Keratinocyte (primary cell): Measurements from ENCODE around the gene RBBP6. TPM values are rescaled to one million over a fixed set of nuclear protein-coding genes. Genes with fewer than 3 reads are reported as not detected.
"Not testable (repeated sequence)": the region's sequence is repeated elsewhere in the genome, so short reads cannot be mapped to it uniquely, and the experiment has no call there.

Experiments
- DNase-seq: peaks from one replicate; pipeline ENCODE4 v3.0.0-alpha.2; 2011; ENCODE audit warnings: low read depth, missing footprints, low spot score
- FAIRE-seq: peaks from 2 replicates; lab custom pipeline; 2011; peaks lifted over from hg19 to GRCh38; lab: Jason Lieb, UNC
- H2AFZ ChIP-seq: 2 replicates; pipeline ENCODE4 v1.6.0; 2012; ENCODE audit warnings: low read length, control low read depth, inconsistent platforms; ENCODE audit not compliant: control insufficient read depth
- H3K27ac ChIP-seq: 2 replicates; pipeline ENCODE4 v1.5.1; 2011; ENCODE audit warnings: low read length; ENCODE audit not compliant: control insufficient read depth, insufficient read depth
- H3K27me3 ChIP-seq: 3 replicates; pipeline ENCODE4 v1.6.0; 2011; ENCODE audit warnings: low read length; ENCODE audit not compliant: control insufficient read depth, insufficient read depth; ENCODE audit errors: extremely low read depth
- H3K36me3 ChIP-seq, 2 experiments: 2 replicates in 1 of 2; 3 replicates in 1 of 2; pipeline ENCODE4 v1.5.1; 2011; ENCODE audit warnings: low read length in 2 of 2, mild to moderate bottlenecking in 1 of 2; ENCODE audit not compliant: control insufficient read depth in 2 of 2, insufficient read depth in 2 of 2; ENCODE audit errors: extremely low read depth in 1 of 2
- H3K4me1 ChIP-seq: 3 replicates; pipeline ENCODE4 v1.5.1; 2011; ENCODE audit warnings: low read length; ENCODE audit not compliant: control insufficient read depth, insufficient read depth; ENCODE audit errors: extremely low read depth
- H3K4me2 ChIP-seq: 3 replicates; pipeline ENCODE4 v1.6.0; 2011; ENCODE audit warnings: low read depth, low read length; ENCODE audit not compliant: control insufficient read depth, insufficient read depth; ENCODE audit errors: extremely low read depth
- H3K4me3 ChIP-seq, 3 experiments: fragments of 200-600 bp in 1 of 3; sonication (generic) in 1 of 3; 2 replicates in 2 of 3; 3 replicates in 1 of 3; pipeline ENCODE4 v1.5.1; 2011 to 2016; ENCODE audit warnings: low read length in 3 of 3, mild to moderate bottlenecking in 3 of 3, control low read depth in 2 of 3, inconsistent platforms in 1 of 3, low read depth in 1 of 3, mixed read lengths in 1 of 3, mixed run types in 1 of 3, moderate library complexity in 1 of 3; ENCODE audit not compliant: control insufficient read depth in 2 of 3, insufficient read depth in 2 of 3; ENCODE audit errors: extremely low read depth in 1 of 3
- H3K79me2 ChIP-seq: 2 replicates; pipeline ENCODE4 v1.6.0; 2012; ENCODE audit warnings: low read length; ENCODE audit not compliant: control insufficient read depth, insufficient read depth
- H3K9ac ChIP-seq: 3 replicates; pipeline ENCODE4 v1.6.0; 2011; ENCODE audit warnings: low read length; ENCODE audit not compliant: control insufficient read depth, insufficient read depth; ENCODE audit errors: extremely low read depth
- H3K9me1 ChIP-seq: 3 replicates; pipeline ENCODE4 v1.6.0; 2011; ENCODE audit warnings: low read length; ENCODE audit not compliant: control insufficient read depth, insufficient read depth; ENCODE audit errors: extremely low read depth
- H3K9me3 ChIP-seq: 2 replicates; pipeline ENCODE4 v1.5.1; 2012; ENCODE audit warnings: low read depth, low read length; ENCODE audit not compliant: control insufficient read depth
- H4K20me1 ChIP-seq: 3 replicates; pipeline ENCODE4 v1.6.0; 2011; ENCODE audit warnings: low read length; ENCODE audit not compliant: control insufficient read depth, insufficient read depth; ENCODE audit errors: extremely low read depth
- CTCF ChIP-seq, 3 experiments: IDR thresholded peaks in 1 of 3; conservative IDR thresholded peaks in 1 of 3; optimal IDR thresholded peaks in 1 of 3; 2 replicates in 2 of 3; 3 replicates in 1 of 3; pipeline versions ENCODE3 to v1.5.1; 2011; ENCODE audit warnings: low read length in 3 of 3, mild to moderate bottlenecking in 3 of 3, moderate library complexity in 2 of 3, control low read depth in 1 of 3, inconsistent platforms in 1 of 3; ENCODE audit not compliant: insufficient read depth in 2 of 3; ENCODE audit errors: extremely low read depth in 1 of 3
- EZH2 ChIP-seq: IDR thresholded peaks from one replicate; pipeline ENCODE4 v1.6.1; 2012; ENCODE audit warnings: inconsistent platforms, mild to moderate bottlenecking, low read length, moderate library complexity
- dilution Hi-C: fragments of 300-500 bp; cut with MboI; formaldehyde crosslinking; loops from one replicate; pipeline ENCODE4 v1.7.0; 2020; ENCODE audit warnings: low sequenced_read_pairs; ENCODE audit not compliant: extremely low pct_ligation_motif_present
- polyA plus RNA-seq, 5 experiments: library from polyadenylated mRNA; depleted of rRNA in 3 of 5; stranded (reverse) in 3 of 5; stranded (forward) in 1 of 5; unstranded in 1 of 5; fragments of >200 nt; gene quantifications; 1 replicate in 1 of 5; 2 replicates in 3 of 5; 3 replicates in 1 of 5; pipeline versions ENCODE4 v1.2.1 to v1.2.3, GENCODE V29; 2011 to 2012; ENCODE audit warnings: missing spikeins in 2 of 5, low read depth in 1 of 5, low replicate concordance in 1 of 5

RBBP6 gene
- polyA plus RNA-seq, 1 donor (not counting 4 experiments of a cell fraction or from before 2014, with no cell fraction given) = 32.1 TPM

DNA sequence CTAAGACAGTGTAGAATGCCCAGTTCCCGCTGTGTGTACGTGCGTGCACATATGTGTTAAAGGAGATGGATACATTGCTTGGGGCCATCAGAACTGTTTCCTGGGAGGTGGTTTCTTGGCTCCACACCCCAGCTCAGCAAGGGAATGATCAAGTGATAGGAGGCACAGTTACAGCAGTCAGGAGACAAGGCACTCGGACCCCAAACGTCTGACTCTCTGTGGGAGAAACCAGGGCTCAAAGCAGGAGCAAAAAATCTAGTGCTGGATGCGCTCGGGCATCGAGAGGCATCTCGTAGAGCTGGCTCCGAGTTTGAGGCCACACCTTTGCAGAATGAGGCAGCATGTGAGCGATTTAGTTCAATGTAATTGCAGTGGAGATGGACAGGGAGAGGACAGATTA is 71.9 kb downstream of the RBBP6 start:
- dilution Hi-C loops = no loop called here
- Histone ChIP-seq H3K4me3 (no peak overlapping the region), H3K27me3 (peaks cover 18% of the 10 kb centered on the region), H3K9ac (no peak overlapping the region), H3K79me2 (no peaks in the 10 kb centered on the region), H3K36me3 (no peaks in the 10 kb centered on the region), H3K4me1 (peaks cover 6% of the 10 kb centered on the region), H2AFZ (peak overlapping the region; percentile 41), H3K9me3 (no peaks in the 10 kb centered on the region), H4K20me1 (no peaks in the 10 kb centered on the region), H3K27ac (no peak overlapping the region), H3K4me2 (peak overlapping the region; percentile 17), H3K9me1 (no peaks in the 10 kb centered on the region)
- DNase-seq (no peak), FAIRE-seq (no peak)
- TF ChIP-seq EZH2 = no peak
- no peak for TF ChIP-seq CTCF (optimal IDR thresholded peaks at IDR 0.05 in 1 of 3, IDR thresholded peaks at IDR 0.05 in 1 of 3, conservative IDR thresholded peaks at IDR 0.05 in 1 of 3; ENCODE audit: extremely low read depth in 1 of 3, insufficient read depth in 2 of 3, low read length in 3 of 3)

DNA sequence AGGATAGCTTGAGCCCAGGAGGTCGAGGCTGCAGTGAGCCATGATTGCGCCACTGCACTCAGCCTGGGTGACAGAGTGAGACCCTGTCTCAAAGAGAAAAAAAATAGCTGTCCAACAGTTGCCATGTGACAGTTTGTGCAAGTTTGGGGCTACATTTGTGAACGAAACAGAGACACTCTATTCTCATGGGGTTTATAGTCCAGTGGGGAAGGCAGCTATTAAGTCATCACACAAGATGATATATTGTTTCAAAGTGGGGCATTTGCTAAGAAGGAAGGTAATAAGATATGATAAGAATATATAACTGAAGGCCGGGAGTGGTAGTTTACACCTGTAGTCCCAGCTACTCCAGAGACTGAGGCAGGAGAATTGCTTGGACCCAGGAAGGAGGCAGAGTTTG is 73.3 kb downstream of the RBBP6 start:
- dilution Hi-C loops = no loop called here
- TF ChIP-seq EZH2 (no peak), CTCF (optimal IDR thresholded peaks at IDR 0.05 in 1 of 3, IDR thresholded peaks at IDR 0.05 in 1 of 3, conservative IDR thresholded peaks at IDR 0.05 in 1 of 3; ENCODE audit: extremely low read depth in 1 of 3, insufficient read depth in 2 of 3, low read length in 3 of 3) (no peak)

DNA sequence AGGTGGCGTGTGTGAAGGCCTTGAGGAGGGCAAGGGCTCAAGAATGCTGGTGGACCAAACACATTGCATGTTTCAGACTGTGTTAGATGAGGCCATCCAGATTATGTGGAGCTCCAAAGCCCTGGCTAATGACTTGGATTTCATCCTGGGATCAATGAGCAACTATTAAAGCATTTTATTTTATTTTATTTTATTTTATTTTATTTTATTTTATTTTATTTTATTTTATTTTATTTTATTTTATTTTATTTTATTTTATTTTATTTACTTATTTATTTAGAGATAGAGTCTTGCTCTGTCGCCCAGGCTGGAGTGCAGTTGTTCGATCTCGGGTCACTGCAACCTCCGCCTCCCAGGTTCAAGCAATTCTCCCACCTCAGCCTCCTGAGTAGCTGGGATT is 73.9 kb downstream of the RBBP6 start:
- DNase-seq, H3K9me3 ChIP-seq, H3K9ac ChIP-seq, H3K4me2 ChIP-seq, H3K4me1 ChIP-seq, H2AFZ ChIP-seq, H4K20me1 ChIP-seq, H3K36me3 ChIP-seq, H3K27ac ChIP-seq, dilution Hi-C loops, FAIRE-seq, H3K9me1 ChIP-seq, H3K4me3 ChIP-seq, H3K79me2 ChIP-seq: not testable (repeated sequence)
- peaks cover 18% of the 10 kb centered on the region for H3K27me3 ChIP-seq

More for the DNA sequence above, 73.3 kb downstream of the RBBP6 start:
- Histone ChIP-seq H4K20me1 (no peaks in the 10 kb centered on the region), H3K79me2 (no peaks in the 10 kb centered on the region), H3K27ac (no peak overlapping the region), H3K4me3 (no peak overlapping the region), H3K4me2 (no peak overlapping the region), H3K9ac (no peak overlapping the region), H3K9me1 (no peaks in the 10 kb centered on the region), H3K9me3 (no peaks in the 10 kb centered on the region), H2AFZ (no peak overlapping the region), H3K27me3 (peaks cover 18% of the 10 kb centered on the region), H3K36me3 (no peaks in the 10 kb centered on the region), H3K4me1 (peaks cover 6% of the 10 kb centered on the region)
- DNase-seq = no peak
- FAIRE-seq = no peak
